Fibroblast of mammary gland (primary cell): ENCODE results near the gene AGER.
A peak's percentile ranks its signal among the peaks of the same experiment; 100 is the strongest.

Source experiments
- DNase-seq: peaks from one replicate; pipeline ENCODE4 v3.0.0-alpha.2; 2010; ENCODE audit warnings: low read depth
- H3K4me3 ChIP-seq: 2 replicates; pipeline ENCODE4 v1.5.1; 2011; ENCODE audit warnings: low read depth, mild to moderate bottlenecking, low read length, moderate library complexity; ENCODE audit not compliant: control insufficient read depth
- TF ChIP-seq, protein P1 (sequence below): conservative IDR thresholded peaks from 2 replicates; pipeline ENCODE4 v1.5.1; 2011; ENCODE audit warnings: low read depth, low read length, inconsistent platforms; ENCODE audit not compliant: control insufficient read depth, insufficient read depth

The AGER gene

GRCh38 chr6:32177788-32178546 is 6.1 kb downstream of the AGER start, which contains the start of gene RNF5:
Gene RNF5 (plus strand): TSS chr6:32178405. CDS start chr6:32178512, 107 bp downstream.
- peak; percentile 100 for DNase-seq
- peak within 1 kb of the TSS; percentile 94 for H3K4me3 ChIP-seq
- TF ChIP-seq, protein P1, sequence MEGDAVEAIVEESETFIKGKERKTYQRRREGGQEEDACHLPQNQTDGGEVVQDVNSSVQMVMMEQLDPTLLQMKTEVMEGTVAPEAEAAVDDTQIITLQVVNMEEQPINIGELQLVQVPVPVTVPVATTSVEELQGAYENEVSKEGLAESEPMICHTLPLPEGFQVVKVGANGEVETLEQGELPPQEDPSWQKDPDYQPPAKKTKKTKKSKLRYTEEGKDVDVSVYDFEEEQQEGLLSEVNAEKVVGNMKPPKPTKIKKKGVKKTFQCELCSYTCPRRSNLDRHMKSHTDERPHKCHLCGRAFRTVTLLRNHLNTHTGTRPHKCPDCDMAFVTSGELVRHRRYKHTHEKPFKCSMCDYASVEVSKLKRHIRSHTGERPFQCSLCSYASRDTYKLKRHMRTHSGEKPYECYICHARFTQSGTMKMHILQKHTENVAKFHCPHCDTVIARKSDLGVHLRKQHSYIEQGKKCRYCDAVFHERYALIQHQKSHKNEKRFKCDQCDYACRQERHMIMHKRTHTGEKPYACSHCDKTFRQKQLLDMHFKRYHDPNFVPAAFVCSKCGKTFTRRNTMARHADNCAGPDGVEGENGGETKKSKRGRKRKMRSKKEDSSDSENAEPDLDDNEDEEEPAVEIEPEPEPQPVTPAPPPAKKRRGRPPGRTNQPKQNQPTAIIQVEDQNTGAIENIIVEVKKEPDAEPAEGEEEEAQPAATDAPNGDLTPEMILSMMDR, result no peak

DNA sequence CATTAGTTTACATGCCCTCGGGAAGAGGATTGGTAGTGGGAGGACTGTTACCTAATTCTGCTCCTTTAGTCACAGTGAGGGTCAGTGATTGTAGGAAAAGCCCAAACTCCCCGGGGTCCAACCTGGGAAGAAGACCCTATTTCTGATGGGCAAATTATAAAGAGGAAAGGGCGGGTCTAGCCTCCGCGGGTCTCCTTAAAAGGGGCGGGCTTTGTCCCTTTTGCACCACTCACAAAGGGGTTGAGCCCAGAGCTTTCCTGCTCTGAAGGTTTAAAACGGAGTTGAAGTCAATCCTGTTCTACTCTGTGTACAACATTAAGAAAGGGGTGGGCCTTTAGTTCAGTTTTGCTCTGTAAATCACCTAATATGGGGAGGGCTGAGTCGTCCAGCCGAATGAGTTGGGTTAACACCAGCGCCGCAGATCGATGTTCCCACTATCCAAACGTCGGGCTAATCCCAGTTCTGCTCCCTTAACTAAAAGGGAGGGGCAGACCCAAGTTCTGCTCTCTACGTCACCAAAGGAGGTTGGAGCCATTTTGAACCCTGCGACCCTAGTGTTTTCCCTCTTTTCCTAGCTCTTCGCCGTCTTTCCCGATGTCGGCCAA is 6.8 kb downstream of the AGER start:
- TF ChIP-seq, protein P1, result no peak
- no peak for DNase-seq
- peak overlapping the region; percentile 94 for H3K4me3 ChIP-seq

DNA sequence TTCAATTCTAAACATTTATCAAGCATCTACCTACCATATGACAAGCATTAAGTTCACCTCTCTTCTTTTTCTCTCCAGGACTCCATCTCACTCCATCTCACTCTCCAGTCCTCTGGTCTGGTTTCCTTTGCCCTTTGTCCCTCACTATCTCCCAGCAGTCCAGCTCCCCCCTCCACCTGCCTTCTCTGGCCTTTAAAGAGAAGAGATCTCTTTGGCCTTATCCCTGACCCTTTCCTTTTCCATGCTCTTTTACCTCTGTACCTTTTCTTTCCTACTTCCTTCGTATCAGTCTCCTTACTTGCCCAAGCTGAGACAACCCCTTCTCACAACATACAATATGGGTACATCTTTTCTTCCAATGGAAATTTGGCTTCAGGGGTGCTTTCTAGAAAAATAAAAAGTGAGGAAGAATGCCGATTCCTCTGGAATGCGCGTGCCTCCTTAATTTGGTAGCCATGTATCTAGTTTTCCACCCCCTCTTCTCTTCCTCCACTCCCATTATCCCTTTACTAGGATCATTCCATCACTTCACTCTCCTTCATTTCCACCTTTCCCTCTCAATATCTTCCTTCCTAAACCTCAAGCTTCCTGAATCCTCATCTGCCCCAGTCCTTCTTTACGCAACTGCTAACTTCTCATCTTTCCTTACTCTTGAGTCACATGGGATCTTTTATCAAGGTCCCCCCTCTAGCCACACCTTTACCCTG is 7.4 kb downstream of the AGER start:
- peak overlapping the region; percentile 94 for H3K4me3 ChIP-seq
- TF ChIP-seq, protein P1, result no peak
- peak; percentile 85 for DNase-seq

DNA sequence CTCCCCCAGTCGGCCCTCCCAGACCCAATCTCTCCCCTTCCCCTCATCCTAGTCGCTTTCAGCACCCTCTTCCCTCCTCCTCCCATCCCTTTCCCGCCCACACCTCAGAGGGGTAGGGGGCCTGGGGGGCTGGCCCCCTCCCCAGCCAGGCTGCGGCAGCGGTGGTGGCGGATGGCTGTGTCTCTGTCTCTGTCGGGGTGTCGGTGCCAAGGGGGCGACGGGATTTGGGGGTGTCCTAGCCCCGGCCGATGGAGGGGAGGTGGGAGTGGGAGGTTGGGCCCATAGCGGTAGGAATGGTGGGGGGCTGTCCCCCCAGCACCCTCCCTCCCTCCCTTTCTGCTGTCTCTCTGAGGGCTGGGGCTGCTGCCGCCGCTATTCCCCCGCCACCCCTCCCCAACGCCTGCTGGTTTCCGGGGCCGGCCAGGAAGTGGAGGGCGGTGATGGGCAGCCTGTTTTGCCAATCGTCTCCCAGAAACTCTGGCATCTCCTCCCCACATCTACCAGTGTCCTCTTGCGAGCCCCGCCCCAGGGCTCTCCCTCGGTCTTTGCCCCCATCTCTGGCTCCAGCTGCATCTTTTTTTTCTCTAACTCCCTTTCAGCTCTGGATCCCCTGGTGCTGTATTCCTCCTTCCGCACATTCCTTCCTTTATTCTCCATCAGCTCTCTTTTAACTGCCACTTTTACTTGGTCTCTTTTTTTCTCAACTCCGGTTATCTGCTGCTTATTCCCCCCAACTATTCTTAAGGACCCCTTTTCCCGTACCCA is 8.2 kb downstream of the AGER start, which contains the start of gene AGPAT1:
AGPAT1 (minus strand) TSS at position 374 of the 765 bp plus-strand sequence. CDS start 4,588 bp downstream, outside the sequence.
- TF ChIP-seq, protein P1, result no peak
- H3K4me3 ChIP-seq, result peak within 1 kb of the TSS; percentile 94
- DNase-seq, result peak; percentile 97

- DNase-seq, result no peak
- peak overlapping the region; percentile 94 for H3K4me3 ChIP-seq
- TF ChIP-seq, protein P1, result no peak
These were observed 8.7 kb downstream of the AGER start for GRCh38 chr6:32175322-32175710.

DNA sequence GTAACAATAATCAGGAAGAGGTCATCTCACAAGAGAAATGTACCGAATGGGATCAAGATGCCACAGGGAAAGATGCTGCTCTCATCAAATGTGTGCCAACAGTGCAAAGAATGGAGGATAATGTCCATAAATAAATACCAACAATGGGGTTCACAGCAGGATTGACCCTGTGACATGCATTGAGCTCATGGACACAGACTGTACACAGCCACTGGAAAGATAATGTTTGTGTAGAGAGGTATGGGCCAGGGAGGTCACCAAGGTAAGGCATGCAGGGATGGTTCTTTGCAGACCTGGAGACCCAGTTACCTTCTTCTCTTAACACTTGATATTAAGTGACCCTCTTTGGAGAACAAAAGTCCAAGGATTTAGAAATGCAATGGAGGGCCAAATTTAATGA is 9.6 kb downstream of the AGER start:
- no peak overlapping the region for H3K4me3 ChIP-seq
- DNase-seq, result no peak
- TF ChIP-seq, protein P1, result no peak
